HG03575 (cell line): ENCODE results near the gene FAM234B.
"Not testable (repeated sequence)": the region's sequence is repeated elsewhere in the genome, so short reads cannot be mapped to it uniquely, and the experiment has no call there.

Source experiments
- ATAC-seq: cut with Tn5 transposase; IDR thresholded peaks from one replicate; pipeline ENCODE4 v1.9.1; 2021; ENCODE audit not compliant: unreplicated experiment, insufficient number of reproducible peaks, low FRiP score; ENCODE audit errors: extremely low read depth

FAM234B gene

GRCh38 chr12:13083638-13084037 is 39.5 kb downstream of the FAM234B start:
- ATAC-seq = not testable (repeated sequence)

- no peak for ATAC-seq
Measured at GRCh38 chr12:13084898-13085640, 40.9 kb downstream of the FAM234B start.

GRCh38 chr12:13085968-13086686 is 41.9 kb downstream of the FAM234B start:
- ATAC-seq = no peak

- no peak for ATAC-seq
Measured at GRCh38 chr12:13087766-13088165, 43.6 kb downstream of the FAM234B start.

- no peak for ATAC-seq
Measured at GRCh38 chr12:13088496-13088895, 44.3 kb downstream of the FAM234B start.

- ATAC-seq = no peak
Measured at GRCh38 chr12:13090054-13090453, 45.9 kb downstream of the FAM234B start.

GRCh38 chr12:13091832-13092231 is 47.7 kb downstream of the FAM234B start:
- ATAC-seq = no peak

- no peak for ATAC-seq
Measured at GRCh38 chr12:13093191-13093847, 49.1 kb downstream of the FAM234B start.

- ATAC-seq = no peak
Measured at GRCh38 chr12:13093848-13094220, 49.7 kb downstream of the FAM234B start.

GRCh38 chr12:13094367-13094766 is 50.2 kb downstream of the FAM234B start:
- ATAC-seq = no peak

GRCh38 chr12:13095266-13095995 is 51.2 kb downstream of the FAM234B start:
- ATAC-seq = no peak

GRCh38 chr12:13097491-13098011 is 53.4 kb downstream of the FAM234B start:
- ATAC-seq = no peak

- ATAC-seq = no peak
Measured at GRCh38 chr12:13099066-13099843, 55.1 kb downstream of the FAM234B start.

- no peak for ATAC-seq
Measured at GRCh38 chr12:13099844-13100604, 55.8 kb downstream of the FAM234B start.

GRCh38 chr12:13100605-13100881 is 56.4 kb downstream of the FAM234B start:
- ATAC-seq = no peak

- peak; percentile 37 for ATAC-seq
Measured at GRCh38 chr12:13100882-13101769, 56.9 kb downstream of the FAM234B start.

- no peak for ATAC-seq
Measured at GRCh38 chr12:13101821-13102375, 57.7 kb downstream of the FAM234B start.
